Measurements from ENCODE around the gene SNRNP48. TPM values are rescaled to one million over a fixed set of nuclear protein-coding genes. Genes with fewer than 3 reads are reported as not detected.

SNRNP48 gene
- total and polyA plus RNA-seq, 2 of the 8 experiments (the other 6 are each of a cell fraction or from before 2014, with no cell fraction given): 7.7 to 21.0 TPM

DNA sequence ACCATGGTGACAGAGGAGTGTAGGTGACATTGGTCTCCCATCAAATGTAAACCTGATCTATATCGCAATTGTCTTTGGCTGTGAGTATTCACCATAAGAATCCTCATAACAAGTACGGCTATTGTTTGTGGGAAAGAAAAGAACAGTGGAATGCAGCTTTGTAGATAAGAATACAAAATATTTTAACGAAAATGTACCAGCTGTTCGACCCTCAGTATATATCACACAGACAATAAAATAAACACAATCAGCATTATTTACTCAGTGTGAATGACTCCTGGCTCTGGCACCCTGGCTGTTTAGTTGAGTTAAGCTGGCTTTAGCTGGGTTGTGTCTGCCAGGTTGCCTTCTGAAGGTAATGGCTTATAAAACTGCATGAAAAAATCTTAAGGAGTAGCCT lies 43.4 kb downstream of the SNRNP48 start:
- TF ChIP-seq SIN3A (conservative IDR thresholded peaks at IDR 0.05 in 1 of 2, IDR thresholded peaks at IDR 0.05 in 1 of 2; ENCODE audit: low read depth in 1 of 2, low read length in 2 of 2) (no peak), KDM4A (IDR thresholded peaks at IDR 0.05; ENCODE audit: low read depth, low read length, severe bottlenecking) (no peak), CHD1 (IDR thresholded peaks at IDR 0.05; ENCODE audit: low read depth, low read length) (no peak), EP300 (IDR thresholded peaks at IDR 0.05; ENCODE audit: borderline replicate concordance in 1 of 2, low read depth in 2 of 2, low read length in 2 of 2) (no peak), JUND (IDR thresholded peaks at IDR 0.05; ENCODE audit: low read length) (no peak), GTF2F1 (IDR thresholded peaks at IDR 0.05; ENCODE audit: borderline replicate concordance, low read depth, low read length) (no peak), YY1 (IDR thresholded peaks at IDR 0.05; ENCODE audit: low read depth, low read length) (no peak), CHD2 (IDR thresholded peaks at IDR 0.05; ENCODE audit: low read length) (no peak), SP4 (IDR thresholded peaks at IDR 0.05; ENCODE audit: low read length) (no peak), SUZ12 (IDR thresholded peaks at IDR 0.05; ENCODE audit: low read length) (no peak), SAP30 (IDR thresholded peaks at IDR 0.05; ENCODE audit: insufficient read depth, insufficient replicate concordance, low read length) (no peak), ZNF274 (IDR thresholded peaks at IDR 0.05; ENCODE audit: borderline replicate concordance, extremely low read depth, low read length) (no peak)
- Histone ChIP-seq H3K4ac (replicated peaks; ENCODE audit: insufficient read length, low read depth, low read length) (no peak overlapping the region), H3K18ac (ENCODE audit: extremely low read depth, low read length) (no peak overlapping the region), H3K79me2 (ENCODE audit: control insufficient read depth in 1 of 2, insufficient read depth in 2 of 2, low read length in 2 of 2) (no peaks in the 10 kb centered on the region), H2BK12ac (ENCODE audit: low read depth, low read length) (no peak overlapping the region), H3K4me1 (replicated peaks in 1 of 4; ENCODE audit: control insufficient read depth in 3 of 4, insufficient read depth in 4 of 4, low read length in 3 of 4) (no peaks in the 10 kb centered on the region), H2BK120ac (replicated peaks; ENCODE audit: low read depth, low read length) (no peak overlapping the region), H3K4me3 (ENCODE audit: extremely low read depth in 1 of 4, insufficient read depth in 2 of 4, low read depth in 3 of 4, low read length in 4 of 4) (no peak overlapping the region), H2AFZ (ENCODE audit: low read length) (no peak overlapping the region), H3K4me2 (ENCODE audit: insufficient read depth in 1 of 2, low read depth in 2 of 2, low read length in 2 of 2) (no peak overlapping the region), H4K5ac (ENCODE audit: insufficient read length, low read depth, low read length) (no peak overlapping the region), H3K14ac (ENCODE audit: insufficient read length) (no peak overlapping the region), H3K9ac (replicated peaks in 1 of 4; ENCODE audit: extremely low read depth in 1 of 4, low read depth in 3 of 4, low read length in 3 of 4) (no peak overlapping the region), H4K8ac (ENCODE audit: extremely low read depth, insufficient read depth, low read length) (no peak overlapping the region), H3K23me2 (ENCODE audit: low read depth, low read length) (no peaks in the 10 kb centered on the region), H3K36me3 (ENCODE audit: control insufficient read depth in 2 of 4, insufficient read depth in 4 of 4, low read length in 3 of 4) (no peaks in the 10 kb centered on the region), H3K27me3 (replicated peaks in 1 of 4; ENCODE audit: control insufficient read depth in 3 of 4, extremely low read depth in 1 of 4, insufficient read depth in 3 of 4, low read length in 3 of 4) (peaks cover 0 to 2% (median 0%) of the 10 kb centered on the region in 4 experiments; a peak in 1 of 7 replicates), H3K23ac (ENCODE audit: insufficient read length) (no peak overlapping the region), H2BK5ac (ENCODE audit: low read depth, low read length) (no peak overlapping the region), H4K20me1 (replicated peaks in 1 of 2; ENCODE audit: control insufficient read depth in 1 of 2, insufficient read depth in 2 of 2, low read length in 2 of 2) (no peaks in the 10 kb centered on the region), H3K79me1 (ENCODE audit: low read depth, low read length) (no peaks in the 10 kb centered on the region), H3K9me3 (ENCODE audit: insufficient read depth in 2 of 2, low read depth in 1 of 2, low read length in 1 of 2) (peaks cover 0 to 4% of the 10 kb centered on the region in 2 experiments; a peak in 1 of 4 replicates), H2AK5ac (ENCODE audit: low read depth, low read length) (no peak overlapping the region), H3K27ac (ENCODE audit: low read depth, low read length) (no peak overlapping the region), H4K91ac (replicated peaks; ENCODE audit: insufficient read length, low read length) (no peak overlapping the region), H2BK15ac (ENCODE audit: low read length) (no peak overlapping the region), H2BK20ac (ENCODE audit: low read length) (no peak overlapping the region), H3K56ac (replicated peaks; ENCODE audit: insufficient read length, low read depth, low read length) (no peak overlapping the region)
- DNase-seq (ENCODE audit: low read depth in 1 of 2, low spot score in 2 of 2): no peak
- no peak for FAIRE-seq
- ChIA-PET POLR2A (ENCODE audit: partially characterized antibody) (no interaction called here), CTCF (ENCODE audit: partially characterized antibody) (interaction anchor here (5.6 kb wide), 1 partner anchor 9 kb away, joined by 26 read pairs; no protein-coding TSS in a partner anchor)
- 88% methylated on average over 4 of the region's 4 CpGs; no CpG with 5 or more reads in 1 of the 2 experiments for WGBS, 2 experiments (ENCODE audit: extremely low coverage in 1 of 2, insufficient coverage in 1 of 2, insufficient read length in 1 of 2, insufficient replicate concordance in 2 of 2, low coverage in 1 of 2, low lambda C conversion rate in 2 of 2, missing lambda C conversion rate in 1 of 2)

Measured in H1 (cell line).